Measurements from ENCODE around the gene LUC7L2.

- TF ChIP-seq, protein P1, sequence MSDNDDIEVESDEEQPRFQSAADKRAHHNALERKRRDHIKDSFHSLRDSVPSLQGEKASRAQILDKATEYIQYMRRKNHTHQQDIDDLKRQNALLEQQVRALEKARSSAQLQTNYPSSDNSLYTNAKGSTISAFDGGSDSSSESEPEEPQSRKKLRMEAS (IDR thresholded peaks at IDR 0.05) = no peak
- TF ChIP-seq RAD21 (IDR thresholded peaks at IDR 0.05) (no peak), CTCF (IDR thresholded peaks at IDR 0.05; ENCODE audit: low read depth, low read length, missing input control) (no peak), FOXA1 (IDR thresholded peaks at IDR 0.05) (no peak), EGR1 (IDR thresholded peaks at IDR 0.05; ENCODE audit: low read depth in 2 of 2) (no peak), HNF4G (IDR thresholded peaks at IDR 0.05) (no peak), SP1 (IDR thresholded peaks at IDR 0.05) (no peak)
These were observed 68.1 kb downstream of the LUC7L2 start for GRCh38 chr7:139427788-139428187.

Measured in liver (tissue), 3 donors.